ENCODE results near the gene SMG6.
A peak's percentile ranks its signal among the peaks of the same experiment; 100 is the strongest.

The SMG6 gene

GRCh38 chr17:2093349-2093748 lies 210.2 kb downstream of the SMG6 start:
- no peak for DNase-seq

GRCh38 chr17:2092253-2092652 lies 211.3 kb downstream of the SMG6 start:
- DNase-seq, result no peak

- no peak for DNase-seq
These were observed 212.6 kb downstream of the SMG6 start for GRCh38 chr17:2090804-2091534.

GRCh38 chr17:2090210-2090641 lies 213.4 kb downstream of the SMG6 start:
- peak; percentile 8 for DNase-seq

- DNase-seq, result no peak
These were observed 214.6 kb downstream of the SMG6 start for GRCh38 chr17:2089021-2089422.

GRCh38 chr17:2087597-2088211 lies 215.9 kb downstream of the SMG6 start:
- DNase-seq, result peak; percentile 48

GRCh38 chr17:2086306-2086705 lies 217.3 kb downstream of the SMG6 start:
- DNase-seq, result no peak

GRCh38 chr17:2085648-2085949 lies 218.0 kb downstream of the SMG6 start:
- DNase-seq, result no peak

GRCh38 chr17:2084766-2085647 lies 218.6 kb downstream of the SMG6 start:
- no peak for DNase-seq

GRCh38 chr17:2084036-2084765 lies 219.4 kb downstream of the SMG6 start:
- DNase-seq, result no peak

GRCh38 chr17:2083613-2084035 lies 220.0 kb downstream of the SMG6 start:
- DNase-seq, result no peak

- DNase-seq, result no peak
These were observed 221.4 kb downstream of the SMG6 start for GRCh38 chr17:2082003-2082781.

GRCh38 chr17:2081564-2081963 lies 222.0 kb downstream of the SMG6 start:
- no peak for DNase-seq

- no peak for DNase-seq
These were observed 226.5 kb downstream of the SMG6 start for GRCh38 chr17:2077040-2077439.

GRCh38 chr17:2076087-2076984 lies 227.2 kb downstream of the SMG6 start:
- DNase-seq, result no peak

- no peak for DNase-seq
These were observed 228.1 kb downstream of the SMG6 start for GRCh38 chr17:2075336-2076086.

- no peak for DNase-seq
These were observed 228.7 kb downstream of the SMG6 start for GRCh38 chr17:2074919-2075318.

- DNase-seq, result peak; percentile 16
These were observed 231.9 kb downstream of the SMG6 start for GRCh38 chr17:2071455-2072281.

- DNase-seq, result no peak
These were observed 232.6 kb downstream of the SMG6 start for GRCh38 chr17:2071024-2071385.
